Superior temporal gyrus (tissue), 1 donor: ENCODE results near the gene ANKRD11.
A peak's percentile ranks its signal among the peaks of the same experiment; 100 is the strongest.

ENCODE experiments used
- DNase-seq: peaks from one replicate; pipeline ENCODE4 v3.0.0-alpha.2; 2016; ENCODE audit errors: extremely low spot score

ANKRD11 gene

DNA sequence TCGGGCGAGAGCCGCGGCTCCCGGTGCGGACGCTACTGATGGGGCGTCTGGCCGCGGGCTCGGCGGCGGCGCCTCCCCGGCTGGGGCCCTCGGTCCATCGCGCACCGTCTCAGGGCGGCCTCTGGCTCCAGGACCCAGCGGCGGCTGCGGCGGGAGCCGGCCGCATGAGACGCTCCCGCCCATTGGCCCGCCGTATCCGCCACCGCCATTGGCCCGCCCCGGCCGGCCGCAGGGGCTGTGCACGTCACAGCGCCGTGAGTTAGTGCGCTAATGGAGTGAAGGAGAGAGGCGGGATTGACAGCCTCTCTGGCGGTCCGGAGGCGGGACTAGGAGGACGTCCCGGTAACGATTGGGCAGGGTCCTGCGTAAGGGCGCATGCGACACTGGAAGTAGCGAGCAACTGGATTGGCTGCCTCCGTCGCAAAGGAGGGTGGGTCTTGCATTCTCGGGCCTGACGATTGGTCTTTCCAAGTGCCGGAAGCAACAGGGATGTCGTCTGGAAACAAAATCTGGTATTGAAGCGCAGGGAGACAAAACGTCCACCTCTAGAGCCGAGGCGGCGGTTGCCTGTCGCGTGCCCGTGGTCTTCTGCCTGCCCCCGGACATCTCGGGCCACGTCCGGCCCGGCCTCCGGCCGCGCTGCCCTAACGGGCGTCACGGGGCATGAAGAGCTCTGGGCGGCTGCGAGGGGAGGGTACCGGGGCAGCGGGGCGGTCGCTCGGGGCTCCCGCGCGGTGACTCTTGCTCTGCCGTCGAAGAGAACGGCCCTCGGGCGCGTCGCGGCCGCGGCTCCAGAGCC, at the start of gene ANKRD11:
Gene ANKRD11 (minus strand): TSS at position 123 of the 799 bp plus-strand sequence. CDS start 173,542 bp downstream, outside the sequence.
- peak; percentile 100 for DNase-seq

DNA sequence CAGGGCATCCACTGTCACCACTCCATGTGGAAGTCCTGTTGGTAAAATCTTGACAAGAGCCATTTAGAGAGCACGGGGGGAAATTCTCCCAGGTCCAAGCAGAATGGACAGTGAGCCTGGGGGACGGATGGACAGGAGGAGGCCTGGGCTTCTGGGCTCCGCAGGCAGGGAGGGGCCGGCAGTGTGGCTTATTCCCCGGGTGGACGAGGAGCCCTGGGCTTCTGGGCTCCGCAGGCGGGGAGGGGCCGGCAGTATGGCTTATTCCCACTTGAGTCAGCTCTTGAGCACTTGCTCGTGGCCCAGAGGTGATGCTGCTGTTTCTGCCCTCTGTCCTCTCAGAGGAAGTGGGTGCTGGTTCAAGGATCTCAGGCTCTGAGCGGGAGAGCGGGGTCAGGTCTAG, 47.9 kb upstream of the ANKRD11 start:
- DNase-seq, result no peak

DNA sequence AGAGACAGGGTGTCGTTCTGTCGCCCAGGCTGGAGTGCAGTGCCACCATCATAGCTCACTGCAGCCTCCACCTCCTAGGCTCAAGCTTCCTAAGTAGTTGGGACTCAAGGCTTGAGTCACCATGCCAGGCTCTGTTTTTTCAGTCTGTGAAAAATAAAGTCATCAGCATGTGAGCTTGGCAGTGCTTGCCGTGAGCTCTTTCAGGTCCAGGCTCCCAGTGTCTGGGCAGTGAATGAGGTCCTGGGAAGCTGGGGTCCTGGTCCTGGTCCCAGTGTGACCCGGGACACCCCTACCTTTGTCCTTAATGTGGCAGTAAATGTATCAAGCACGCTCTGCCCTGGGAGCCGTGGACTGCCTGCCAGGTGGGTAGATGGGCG, 47.2 kb upstream of the ANKRD11 start:
- peak; percentile 21 for DNase-seq

DNA sequence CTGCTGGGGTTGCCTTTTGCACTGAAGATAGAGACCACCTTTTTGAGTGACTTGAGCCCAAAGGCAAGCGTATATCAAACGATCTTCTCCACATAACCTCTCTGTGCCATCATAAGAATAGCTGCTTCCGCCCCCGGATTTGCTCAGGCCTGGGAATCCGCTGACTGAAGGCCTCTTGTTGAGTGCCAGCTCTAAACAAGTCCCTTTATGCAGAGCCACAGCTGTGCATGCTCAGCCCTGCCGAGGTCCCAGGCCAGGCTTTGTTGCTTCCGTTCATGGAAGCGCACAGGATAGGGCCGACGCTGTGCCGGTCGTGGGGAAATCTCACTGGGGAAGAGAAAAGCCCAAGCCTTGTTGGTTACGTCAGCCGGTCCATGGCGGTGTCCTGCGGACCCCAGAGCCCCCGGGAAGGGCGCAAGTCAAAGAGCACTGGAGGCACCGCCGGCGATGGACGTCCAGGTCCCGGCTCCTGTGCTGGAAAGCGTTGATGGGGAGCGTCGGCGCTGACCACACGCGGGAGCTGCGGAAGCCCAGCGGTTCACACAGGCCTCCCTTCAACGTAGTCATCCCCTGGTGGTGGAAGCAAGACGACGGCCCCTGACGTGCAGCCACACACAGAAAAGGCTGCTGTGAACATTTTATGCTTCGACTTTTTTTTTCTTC, 46.7 kb upstream of the ANKRD11 start:
- DNase-seq, result peak; percentile 82

DNA sequence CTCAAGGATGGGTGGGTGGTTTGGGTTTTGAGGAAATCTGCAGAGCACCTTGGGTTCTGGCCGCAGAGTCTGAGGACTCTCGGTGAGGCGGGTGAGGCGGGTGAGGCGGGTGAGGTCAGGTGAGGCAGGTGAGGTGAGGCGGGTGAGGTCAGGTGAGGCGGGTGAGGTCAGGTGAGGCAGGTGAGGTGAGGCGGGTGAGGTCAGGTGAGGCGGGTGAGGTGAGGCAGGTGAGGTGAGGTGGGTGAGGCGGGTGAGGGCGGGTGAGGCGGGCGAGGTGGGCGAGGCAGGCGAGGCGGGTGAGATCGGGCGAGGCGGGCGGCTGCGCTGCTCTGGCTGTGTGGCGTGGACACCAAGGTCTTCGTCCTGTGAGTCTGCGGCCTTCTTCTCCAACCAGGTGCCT, 46.0 kb upstream of the ANKRD11 start:
- no peak for DNase-seq

DNA sequence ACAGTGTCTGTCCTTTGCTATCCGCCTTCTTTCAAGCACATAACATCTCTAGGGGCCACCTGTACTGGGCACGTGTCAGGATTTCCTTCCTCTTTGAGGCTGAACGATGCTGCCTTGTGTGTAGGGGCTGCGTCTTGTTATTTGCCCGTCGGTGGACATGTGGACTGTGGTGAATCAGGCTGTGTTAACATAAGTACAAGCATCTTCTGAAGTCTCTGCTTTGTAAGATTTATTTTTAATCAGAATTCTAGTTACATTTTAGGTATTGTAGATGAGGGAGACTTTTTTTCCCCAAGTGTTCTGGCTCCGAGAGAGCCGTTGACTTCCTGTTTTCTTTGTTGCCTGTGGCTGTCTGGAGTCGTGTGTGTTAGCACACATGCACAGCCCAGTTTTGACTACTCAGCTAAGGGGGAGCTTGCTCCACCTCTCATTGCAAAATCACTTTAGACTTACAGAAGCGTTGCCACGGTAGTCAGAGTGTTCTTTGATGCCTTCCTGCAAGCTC, 43.9 kb upstream of the ANKRD11 start:
- peak; percentile 17 for DNase-seq

DNA sequence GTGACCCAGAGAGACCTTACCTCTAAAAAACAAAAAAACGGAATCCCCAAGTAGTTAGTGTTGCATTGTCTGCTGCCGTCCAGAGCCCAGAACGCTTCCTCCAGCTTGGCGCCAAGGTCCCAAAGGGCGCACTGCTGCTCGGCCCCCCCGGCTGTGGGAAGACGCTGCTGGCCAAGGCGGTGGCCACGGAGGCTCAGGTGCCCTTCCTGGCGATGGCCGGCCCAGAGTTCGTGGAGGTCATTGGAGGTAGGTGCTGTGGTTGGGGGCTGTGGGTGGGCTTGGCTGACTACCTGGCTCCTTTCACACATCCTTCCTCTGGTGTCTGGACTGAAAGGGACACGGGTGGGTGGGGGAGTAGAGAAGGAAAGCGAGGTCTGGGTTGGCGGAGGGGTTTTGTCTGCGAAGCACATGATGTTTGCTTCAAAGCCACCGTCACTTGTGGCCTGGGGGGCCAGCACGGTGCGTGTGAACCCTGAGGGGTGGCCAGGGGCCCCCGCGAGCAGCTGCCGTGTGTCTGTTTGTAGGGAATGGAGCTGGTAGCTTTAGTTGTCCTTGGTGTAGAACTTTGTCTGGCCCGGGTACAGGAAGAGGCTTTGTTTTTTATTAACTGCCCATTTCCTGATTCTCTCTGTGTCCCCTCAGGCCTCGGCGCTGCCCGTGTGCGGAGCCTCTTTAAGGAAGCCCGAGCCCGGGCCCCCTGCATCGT, 41.6 kb upstream of the ANKRD11 start:
- DNase-seq, result no peak

DNA sequence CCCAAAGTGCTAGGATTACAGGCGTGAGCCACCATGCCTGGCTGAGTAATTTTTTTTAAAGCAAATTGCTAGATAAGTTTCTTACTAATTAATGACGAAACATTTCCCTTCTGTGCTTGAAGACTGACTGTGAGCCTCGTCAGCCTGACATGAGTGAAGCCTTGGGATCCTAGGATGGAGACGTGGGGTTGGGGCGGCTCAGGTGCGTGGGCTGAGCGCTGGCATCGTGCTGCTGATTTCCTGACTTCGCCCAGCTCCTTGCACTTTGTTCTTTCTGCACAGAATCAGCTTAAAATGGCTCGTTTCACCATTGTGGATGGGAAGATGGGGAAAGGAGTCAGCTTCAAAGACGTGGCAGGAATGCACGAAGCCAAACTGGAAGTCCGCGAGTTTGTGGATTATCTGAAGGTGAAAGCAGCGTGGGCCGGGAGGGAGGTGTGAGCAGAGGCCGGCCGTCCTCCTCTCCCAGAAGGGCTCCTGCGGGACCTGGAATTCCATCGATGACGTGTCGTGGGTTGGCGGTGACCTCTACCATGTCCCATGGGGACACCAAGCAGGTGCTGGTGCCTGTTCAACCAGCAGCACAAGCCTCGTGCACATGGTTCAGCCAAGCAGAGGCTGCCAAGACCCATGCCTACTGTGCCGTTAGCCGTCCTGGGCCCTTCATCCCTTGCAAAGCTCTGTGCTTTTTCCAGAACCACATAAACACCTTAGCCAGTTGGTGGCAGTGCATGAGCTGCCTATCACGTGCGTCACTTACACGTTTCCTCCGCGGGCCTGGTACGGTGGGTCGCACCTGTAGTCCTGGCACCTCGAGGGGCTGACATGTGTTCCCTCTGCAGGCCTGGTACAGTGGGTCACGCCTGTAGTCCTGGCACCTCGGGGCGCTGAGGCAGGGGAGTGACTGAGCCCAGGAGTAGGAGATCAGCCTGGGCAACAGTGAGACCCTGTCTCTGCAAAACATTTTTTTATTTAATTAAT, 40.3 kb upstream of the ANKRD11 start:
- DNase-seq, result no peak

DNA sequence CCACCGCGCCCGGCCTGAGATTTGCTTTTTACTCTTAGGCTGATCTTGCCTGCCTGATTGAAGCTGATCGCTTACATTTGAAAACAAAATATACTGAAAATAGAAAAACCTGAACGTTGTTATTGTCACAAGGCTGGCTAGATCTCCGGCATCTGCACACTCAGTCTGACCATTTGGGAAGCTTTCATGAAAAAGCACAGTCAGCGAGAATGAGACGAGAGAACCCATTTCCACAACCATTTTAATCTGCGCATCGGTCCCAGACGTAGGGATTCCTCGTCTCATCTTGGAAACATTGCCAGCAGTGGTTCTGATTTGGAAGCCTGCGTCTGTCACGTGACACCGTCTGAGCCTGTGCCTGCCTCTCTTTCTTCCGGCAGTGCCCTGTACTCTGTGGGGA, 38.7 kb upstream of the ANKRD11 start:
- no peak for DNase-seq

DNA sequence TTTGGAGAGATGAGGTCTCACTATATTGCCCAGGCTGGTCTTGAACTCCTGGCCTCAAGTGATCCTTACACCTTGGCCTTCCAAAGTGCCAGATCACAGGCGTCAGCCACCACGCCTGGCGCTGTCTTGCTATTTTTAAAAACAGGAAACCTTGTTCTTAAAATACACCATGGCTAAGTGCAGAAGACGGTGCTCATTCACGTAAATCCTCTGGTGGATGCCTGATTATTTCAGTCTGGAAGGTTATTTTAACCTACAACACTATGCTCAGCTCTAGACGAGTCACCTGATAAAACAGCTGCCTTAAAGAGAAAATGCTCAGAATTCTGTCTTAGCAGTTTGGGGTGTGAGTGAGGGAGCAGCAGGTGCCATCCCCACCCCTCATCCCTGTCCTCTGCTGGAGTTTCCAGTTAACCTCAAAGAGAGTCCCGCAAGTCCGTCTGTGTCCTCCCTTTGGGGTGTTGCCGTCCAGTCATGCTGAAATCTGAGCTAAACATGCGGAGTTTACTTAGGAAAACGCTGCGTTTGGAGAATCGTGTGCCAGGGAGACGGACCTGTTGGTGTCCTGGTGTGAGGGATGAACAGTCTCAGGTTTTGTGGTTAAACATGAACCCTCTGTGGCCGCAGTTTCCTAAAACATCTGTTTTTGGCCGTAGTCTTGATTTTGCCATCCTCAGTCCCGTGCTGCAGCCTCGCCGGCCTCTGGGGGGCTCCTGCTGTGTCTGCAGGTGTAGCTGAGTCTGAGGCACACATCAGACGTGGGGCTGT, 35.0 kb upstream of the ANKRD11 start:
- DNase-seq, result no peak

DNA sequence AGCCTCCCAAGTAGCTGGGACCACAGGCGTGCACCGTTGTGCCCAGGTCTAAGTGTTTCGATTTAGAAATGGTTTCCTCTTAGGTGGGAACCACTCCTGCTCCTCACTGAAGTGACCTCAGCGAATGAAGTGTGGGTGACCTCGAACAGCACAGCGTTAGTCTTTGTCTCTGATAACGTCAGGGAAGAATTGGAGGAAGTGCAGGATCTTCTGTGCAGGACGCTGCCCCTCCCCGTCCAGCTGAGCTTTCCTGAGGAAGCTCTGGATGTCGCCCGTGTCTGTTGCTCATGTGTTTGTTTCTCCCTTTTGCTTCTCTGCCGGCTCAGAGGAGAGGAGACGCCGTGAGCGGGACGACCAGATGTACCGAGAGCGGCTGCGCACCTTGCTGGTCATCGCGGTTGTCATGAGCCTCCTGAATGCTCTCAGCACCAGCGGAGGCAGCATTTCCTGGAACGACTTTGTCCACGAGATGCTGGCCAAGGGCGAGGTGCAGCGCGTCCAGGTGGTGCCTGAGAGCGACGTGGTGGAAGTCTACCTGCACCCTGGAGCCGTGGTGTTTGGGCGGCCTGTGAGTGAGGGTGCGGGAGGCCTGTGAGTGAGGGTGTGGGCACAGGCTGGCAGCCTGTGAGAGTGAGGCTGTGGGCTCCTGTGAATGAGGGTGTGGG, 33.5 kb upstream of the ANKRD11 start:
- no peak for DNase-seq

DNA sequence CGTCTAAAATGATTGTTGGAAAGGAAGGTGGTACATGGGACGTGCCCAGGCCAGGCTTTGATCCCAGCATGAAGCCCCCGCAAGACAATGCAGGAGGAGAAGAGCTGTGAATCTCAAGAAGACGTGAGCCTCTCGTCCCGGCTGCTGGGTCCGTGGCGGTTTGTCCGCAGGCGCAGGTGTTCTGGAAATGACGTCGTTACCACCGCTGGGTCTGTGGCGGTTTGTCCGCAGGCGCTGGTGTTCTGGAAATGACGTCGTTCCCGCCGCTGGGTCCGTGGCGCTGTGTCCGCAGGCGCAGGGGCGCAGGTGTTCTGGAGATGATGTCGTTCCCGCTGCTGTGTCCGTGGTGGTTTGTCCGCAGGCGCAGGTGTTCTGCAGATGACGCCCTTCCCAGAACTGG, 31.9 kb upstream of the ANKRD11 start:
- DNase-seq, result no peak

DNA sequence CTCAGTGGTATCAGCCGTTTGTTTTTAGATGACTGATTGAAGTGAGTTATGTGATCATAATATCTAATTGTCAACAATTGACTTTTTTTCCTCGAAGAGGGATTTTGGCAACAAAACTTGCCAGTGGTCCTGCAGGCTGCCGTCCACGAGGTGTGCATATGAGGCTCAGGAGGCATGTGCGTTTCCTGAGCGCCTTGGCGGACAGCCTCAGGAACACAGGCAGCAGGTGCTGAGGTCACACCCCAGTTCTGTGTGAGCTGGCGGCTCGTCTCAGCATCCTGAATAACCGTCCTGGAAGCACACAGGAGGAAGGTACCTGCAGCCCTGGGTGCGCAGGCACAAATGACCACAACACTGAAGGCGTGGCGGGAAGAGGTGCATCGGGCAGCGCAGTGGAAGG, 29.5 kb upstream of the ANKRD11 start:
- no peak for DNase-seq

DNA sequence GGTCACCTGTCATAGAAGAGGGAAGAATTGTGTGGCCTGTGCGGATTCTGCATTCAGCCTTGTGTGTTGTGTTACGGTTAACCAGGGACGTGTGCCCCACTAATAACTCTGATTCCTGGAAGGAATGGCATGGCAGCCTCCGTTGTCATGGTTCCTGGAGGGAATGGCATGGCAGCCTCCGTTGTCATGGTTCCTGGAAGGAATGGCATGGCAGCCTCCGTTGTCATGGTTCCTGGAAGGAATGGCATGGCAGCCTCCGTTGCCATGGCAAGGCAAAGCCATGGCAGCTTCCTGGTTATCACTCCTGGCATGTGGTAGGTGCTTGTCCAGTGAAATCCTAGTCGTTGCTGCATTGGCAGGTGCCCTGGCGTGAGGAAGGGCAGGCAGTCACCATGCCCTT, 26.8 kb upstream of the ANKRD11 start:
- no peak for DNase-seq

DNA sequence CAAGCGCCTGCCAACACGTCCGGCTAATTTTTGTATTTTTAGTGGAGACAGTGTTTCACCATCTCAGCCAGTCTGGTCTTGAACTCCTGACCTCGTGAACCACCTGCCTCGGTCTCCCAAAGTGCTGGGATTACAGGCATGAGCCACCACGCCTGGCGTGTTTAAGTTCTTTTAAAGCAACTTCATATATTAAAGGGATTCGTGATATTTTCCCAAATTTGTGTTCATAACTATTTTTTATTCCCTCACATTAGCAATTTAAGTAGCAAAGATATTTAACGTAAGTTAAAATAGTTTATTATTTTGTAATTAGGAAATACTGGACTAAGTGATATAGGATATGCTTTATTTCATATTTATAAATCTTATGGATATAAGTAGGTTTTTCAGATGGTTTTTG, 22.1 kb upstream of the ANKRD11 start:
- DNase-seq, result no peak

DNA sequence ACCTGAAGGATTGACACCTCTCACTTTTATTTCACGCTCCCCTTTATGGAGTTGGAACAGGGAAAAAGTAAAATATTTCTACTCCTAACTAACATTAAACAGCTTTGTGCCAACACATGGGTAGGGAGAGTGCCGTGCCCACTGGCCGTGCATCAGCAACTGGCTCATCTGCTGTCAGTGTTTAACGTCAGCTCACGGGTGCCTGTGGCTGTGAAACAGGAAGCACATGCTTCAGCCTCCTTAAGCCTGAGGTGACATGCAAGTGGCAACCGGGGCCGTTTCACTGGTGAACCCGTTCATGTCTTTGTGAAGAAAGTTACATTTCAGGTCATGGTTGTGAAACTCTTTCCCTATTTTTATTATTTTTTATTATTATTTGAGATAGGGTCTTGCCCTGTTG, 21.0 kb upstream of the ANKRD11 start:
- no peak for DNase-seq

DNA sequence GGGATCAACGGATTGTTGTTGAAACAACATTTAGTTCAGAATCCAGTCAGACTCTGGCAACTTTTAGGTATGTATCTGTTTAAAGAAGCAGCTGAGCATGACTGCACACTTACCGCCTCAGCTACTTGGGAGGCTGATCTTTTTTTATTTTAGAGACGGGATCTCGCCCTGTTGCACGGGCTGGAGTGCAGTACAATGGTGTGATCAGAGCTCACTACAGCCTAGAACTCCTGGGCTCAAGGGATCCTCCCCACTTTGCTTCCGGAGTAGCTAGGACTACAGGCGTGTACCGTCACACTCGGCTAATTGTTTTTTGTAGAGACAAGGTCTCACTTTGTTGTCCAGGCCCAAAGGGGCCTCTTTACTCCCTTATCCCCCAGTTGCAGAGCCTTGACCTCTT, 20.2 kb upstream of the ANKRD11 start:
- DNase-seq, result no peak

DNA sequence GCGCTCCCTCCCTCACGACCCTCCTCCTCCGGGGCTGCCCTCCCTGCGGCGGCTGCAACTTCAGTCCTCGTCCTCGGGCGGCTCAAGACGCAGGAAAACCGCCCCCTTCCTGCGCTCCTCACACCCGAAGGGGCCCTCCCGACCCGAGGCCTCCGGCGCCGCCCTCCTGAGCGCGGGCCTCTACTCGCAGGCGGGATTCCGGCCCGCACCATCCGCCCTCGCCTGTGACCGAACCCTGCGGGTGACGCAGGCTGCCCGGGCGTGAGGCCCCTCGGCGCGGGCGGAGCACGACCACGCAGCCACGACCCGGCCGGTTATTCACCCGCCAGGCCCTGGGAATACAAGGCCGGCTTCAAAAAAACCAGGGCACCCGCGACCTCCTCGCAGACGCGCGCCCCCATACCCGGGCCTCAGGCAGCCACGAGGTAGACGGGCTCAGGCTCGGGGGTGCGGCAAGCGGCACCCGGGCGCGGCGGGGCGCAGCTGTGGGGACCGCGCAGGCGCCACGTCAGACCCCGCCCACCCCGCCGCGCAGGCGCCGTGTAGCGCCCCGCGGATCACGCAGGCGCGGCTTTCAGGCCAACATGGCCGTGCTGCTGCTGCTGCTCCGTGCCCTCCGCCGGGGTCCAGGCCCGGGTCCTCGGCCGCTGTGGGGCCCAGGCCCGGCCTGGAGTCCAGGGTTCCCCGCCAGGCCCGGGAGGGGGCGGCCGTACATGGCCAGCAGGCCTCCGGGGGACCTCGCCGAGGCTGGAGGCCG, 17.7 kb upstream of the ANKRD11 start, which contains the start of gene SPG7:
Gene SPG7 (plus strand): TSS at position 570 of the 757 bp plus-strand sequence. CDS start 15 bp downstream, at position 585.
- DNase-seq, result peak; percentile 85

DNA sequence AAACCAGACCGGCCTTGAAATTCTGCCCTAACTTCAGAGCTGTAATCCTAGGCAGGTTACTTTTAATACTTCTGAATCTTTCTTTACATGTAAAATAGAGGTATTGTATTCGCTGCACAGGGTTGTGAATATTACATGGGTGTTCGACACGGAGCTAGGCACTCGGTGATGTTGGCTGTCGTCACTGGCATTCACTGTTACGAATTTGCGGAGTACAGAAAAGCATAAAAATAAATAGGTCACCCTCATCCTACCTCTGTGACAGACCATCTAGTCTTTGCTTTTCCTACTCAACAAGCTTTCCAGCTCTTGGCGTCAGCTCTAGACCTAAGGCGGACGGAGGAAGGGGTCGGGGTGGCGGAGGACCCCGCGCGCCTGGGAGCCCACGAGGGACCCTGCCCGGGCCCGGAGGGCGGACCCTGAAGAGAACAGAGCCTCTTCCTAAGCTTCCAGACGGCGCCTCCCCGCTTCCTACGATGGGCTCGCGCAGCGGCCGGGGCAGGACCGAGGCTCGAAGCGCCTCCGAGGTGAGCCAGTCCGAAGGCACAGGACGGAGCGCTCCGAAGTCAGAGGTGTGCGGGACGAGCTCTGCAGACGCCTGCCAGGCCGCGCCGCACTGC, 17.0 kb upstream of the ANKRD11 start:
- DNase-seq, result no peak
